Measurements from ENCODE around the gene CEBPG. TPM values are rescaled to one million over a fixed set of nuclear protein-coding genes. Genes with fewer than 3 reads are reported as not detected.

Gene CEBPG
- total and polyA plus RNA-seq, 12 donors, result 10.4 to 22.2 (median 14.3) TPM

DNA sequence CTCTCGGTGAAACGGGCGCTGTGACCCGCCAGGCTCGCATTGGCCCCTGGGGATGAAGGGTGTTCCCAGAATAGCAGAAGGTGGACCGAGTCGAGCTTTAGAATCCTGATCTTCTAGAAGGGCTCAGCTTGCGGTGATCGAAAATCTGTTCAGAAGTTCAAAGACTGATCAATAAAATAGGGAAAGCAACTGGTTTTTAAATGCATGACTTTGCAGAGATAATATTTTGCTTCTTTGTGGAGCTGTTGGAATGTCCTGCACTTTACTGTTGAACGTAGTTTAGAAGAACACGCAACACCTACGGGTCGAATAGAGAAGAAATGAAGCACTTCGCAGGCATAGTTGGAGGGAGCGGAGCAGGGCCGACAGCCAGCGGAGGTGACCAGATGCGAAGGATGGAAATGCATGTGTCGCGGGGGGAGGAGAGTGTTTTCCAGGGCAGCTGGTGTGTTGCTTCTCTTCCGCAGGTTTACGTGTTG is 766 bp downstream of the CEBPG start:
- peak overlapping the region; percentile 89 to 100 (median 98) for H3K27ac ChIP-seq
- no peaks in the 10 kb centered on the region for H3K27me3 ChIP-seq
- H3K4me1 ChIP-seq, result peaks cover 4 to 53% (median 45%) of the 10 kb centered on the region in 9 donors
- intact Hi-C loops (cut with DNase I), result loop anchor here in 4 of 10 donors (2.0 to 10.0 kb wide), 4 partner anchors 17 to 197 kb away; partner anchors contain the start of gene CEBPA (in 2 of the 4)
- H3K4me3 ChIP-seq, result peak overlapping the region; percentile 61 to 94 (median 80)
- TF ChIP-seq, protein P1, sequence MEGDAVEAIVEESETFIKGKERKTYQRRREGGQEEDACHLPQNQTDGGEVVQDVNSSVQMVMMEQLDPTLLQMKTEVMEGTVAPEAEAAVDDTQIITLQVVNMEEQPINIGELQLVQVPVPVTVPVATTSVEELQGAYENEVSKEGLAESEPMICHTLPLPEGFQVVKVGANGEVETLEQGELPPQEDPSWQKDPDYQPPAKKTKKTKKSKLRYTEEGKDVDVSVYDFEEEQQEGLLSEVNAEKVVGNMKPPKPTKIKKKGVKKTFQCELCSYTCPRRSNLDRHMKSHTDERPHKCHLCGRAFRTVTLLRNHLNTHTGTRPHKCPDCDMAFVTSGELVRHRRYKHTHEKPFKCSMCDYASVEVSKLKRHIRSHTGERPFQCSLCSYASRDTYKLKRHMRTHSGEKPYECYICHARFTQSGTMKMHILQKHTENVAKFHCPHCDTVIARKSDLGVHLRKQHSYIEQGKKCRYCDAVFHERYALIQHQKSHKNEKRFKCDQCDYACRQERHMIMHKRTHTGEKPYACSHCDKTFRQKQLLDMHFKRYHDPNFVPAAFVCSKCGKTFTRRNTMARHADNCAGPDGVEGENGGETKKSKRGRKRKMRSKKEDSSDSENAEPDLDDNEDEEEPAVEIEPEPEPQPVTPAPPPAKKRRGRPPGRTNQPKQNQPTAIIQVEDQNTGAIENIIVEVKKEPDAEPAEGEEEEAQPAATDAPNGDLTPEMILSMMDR (IDR thresholded peaks at IDR 0.05), result peak in 3 of 9 donors; percentile 29 to 38 (median 36)
- H3K9me3 ChIP-seq, result no peaks in the 10 kb centered on the region
- H3K36me3 ChIP-seq, result peaks cover 0 to 7% (median 0%) of the 10 kb centered on the region in 9 donors
- peak in 1 of 2 donors; percentile 61 for DNase-seq
- ATAC-seq, result peak in 4 of 8 donors; percentile 26 to 51 (median 46)
- 5 to 6% methylated on average over 22 of the region's 22 CpGs for WGBS, 2 donors

DNA sequence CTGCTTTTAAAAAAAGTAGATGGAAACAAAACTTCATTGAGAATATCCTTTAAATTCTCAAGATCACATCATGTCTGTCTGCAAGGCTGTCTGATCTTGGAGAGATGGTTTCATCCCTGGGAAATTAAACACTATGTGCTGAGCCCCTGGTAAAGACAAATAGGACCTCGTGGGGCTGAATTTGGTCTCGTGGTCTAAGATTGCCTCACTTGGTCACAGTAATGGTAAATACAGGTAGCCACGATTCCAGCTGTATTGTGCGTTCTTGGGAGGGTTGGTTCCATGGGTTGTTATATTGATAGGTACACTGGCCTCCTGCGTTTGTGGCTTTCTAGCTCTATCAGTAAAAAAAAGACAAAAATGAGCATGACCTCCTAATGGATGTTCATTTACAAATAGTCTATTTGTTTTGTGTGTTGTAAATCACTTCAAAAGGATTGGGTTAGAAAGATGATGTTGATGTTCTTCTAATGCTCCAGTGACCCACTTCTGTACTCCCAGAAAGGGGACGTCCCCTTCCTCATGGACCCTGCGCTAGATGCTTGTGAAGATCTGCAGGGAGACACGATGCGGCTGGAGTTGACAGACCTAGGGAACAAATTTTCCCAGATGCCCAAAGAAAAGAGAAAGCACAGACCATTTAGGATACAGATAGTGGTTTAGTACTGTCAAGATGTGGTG is 1.8 kb downstream of the CEBPG start:
- TF ChIP-seq, protein P1 (IDR thresholded peaks at IDR 0.05), result no peak
- WGBS, 2 donors, result 79 to 85% methylated on average over 9 of the region's 9 CpGs
- no peaks in the 10 kb centered on the region for H3K27me3 ChIP-seq
- H3K9me3 ChIP-seq, result no peaks in the 10 kb centered on the region
- no peak for DNase-seq
- intact Hi-C loops (cut with DNase I), result loop anchor here in 3 of 10 donors (2.0 to 10.0 kb wide), 3 partner anchors 16 to 73 kb away; partner anchors contain the start of gene CEBPA (in 3 of the 3)
- peaks cover 4 to 53% (median 45%) of the 10 kb centered on the region in 9 donors for H3K4me1 ChIP-seq
- no peak for ATAC-seq
- H3K27ac ChIP-seq, result peak overlapping the region in 8 of 10 donors; percentile 7 to 99 (median 98)
- peak overlapping the region in 9 of 10 donors; percentile 73 to 94 (median 80) for H3K4me3 ChIP-seq
- H3K36me3 ChIP-seq, result peaks cover 0 to 17% (median 0%) of the 10 kb centered on the region in 9 donors

DNA sequence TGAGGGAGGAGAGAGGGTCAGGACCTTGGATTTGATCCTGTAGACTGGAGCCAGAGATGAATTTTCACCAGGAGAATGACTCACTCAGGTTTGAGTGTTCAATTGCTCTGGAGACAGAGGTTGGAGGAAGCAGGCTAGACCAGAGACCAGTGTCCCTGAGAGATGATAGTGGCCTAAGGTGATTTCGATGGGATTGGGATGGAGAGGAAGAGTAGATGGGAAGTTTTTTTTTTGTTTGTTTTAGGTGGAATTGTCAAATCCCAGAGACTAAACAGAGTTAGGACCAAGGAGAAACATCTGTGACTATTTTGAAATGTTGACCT is 2.3 kb downstream of the CEBPG start:
- 75 to 89% methylated on average over 1 of the region's 1 CpG for WGBS, 2 donors
- intact Hi-C loops (cut with DNase I), result loop anchor here in 3 of 10 donors (2.0 to 10.0 kb wide), 3 partner anchors 15 to 73 kb away; partner anchors contain the start of gene CEBPA (in 3 of the 3)
- H3K9me3 ChIP-seq, result no peaks in the 10 kb centered on the region
- TF ChIP-seq, protein P1 (IDR thresholded peaks at IDR 0.05), result no peak
- H3K4me3 ChIP-seq, result peak overlapping the region in 3 of 10 donors; percentile 73 to 94 (median 78)
- no peaks in the 10 kb centered on the region for H3K27me3 ChIP-seq
- ATAC-seq, result no peak
- peak overlapping the region in 9 of 10 donors; percentile 1 to 98 (median 53) for H3K27ac ChIP-seq
- peaks cover 4 to 57% (median 45%) of the 10 kb centered on the region in 9 donors for H3K4me1 ChIP-seq
- peaks cover 0 to 22% (median 0%) of the 10 kb centered on the region in 9 donors for H3K36me3 ChIP-seq
- no peak for DNase-seq

DNA sequence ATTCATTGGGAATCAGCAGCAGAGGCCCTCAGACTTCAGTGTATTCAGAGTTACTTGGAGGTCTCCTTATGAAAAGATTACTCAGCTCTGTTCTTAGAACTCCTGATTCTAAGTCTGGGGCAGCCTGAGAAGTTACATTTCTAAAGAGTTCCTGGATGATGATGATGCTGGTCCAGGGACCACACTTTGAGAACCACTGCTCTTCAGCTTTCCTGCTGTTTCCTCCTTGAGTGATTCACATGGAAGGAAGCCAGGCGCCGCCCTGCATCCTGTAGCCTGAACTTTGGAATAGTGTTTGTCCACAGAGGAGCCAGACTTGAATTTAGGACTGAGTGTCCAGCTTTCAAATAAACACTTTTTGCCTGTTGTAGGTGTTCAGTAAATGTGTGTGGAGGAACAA is 2.9 kb downstream of the CEBPG start:
- intact Hi-C loops (cut with DNase I), result loop anchor here in 3 of 10 donors (5.0 to 10.0 kb wide), 2 partner anchors 72 to 74 kb away; partner anchors contain the start of gene CEBPA (in 3 of the 3)
- ATAC-seq (peak in 5 of 8 donors; percentile 35 to 51 (median 36)), DNase-seq (peak; percentile 73 to 82)
- Histone ChIP-seq H3K9me3 (no peaks in the 10 kb centered on the region), H3K27ac (peak overlapping the region in 9 of 10 donors; percentile 1 to 98 (median 55)), H3K36me3 (peaks cover 0 to 28% (median 0%) of the 10 kb centered on the region in 9 donors), H3K4me1 (peaks cover 4 to 61% (median 45%) of the 10 kb centered on the region in 9 donors), H3K27me3 (no peaks in the 10 kb centered on the region), H3K4me3 (no peak overlapping the region)
- TF ChIP-seq, protein P1 (IDR thresholded peaks at IDR 0.05), result no peak
- 59 to 84% methylated on average over 2 of the region's 2 CpGs for WGBS, 2 donors
